Urothelium cell line (cell line): Measurements from ENCODE around the gene SEC31A.
A peak's percentile ranks its signal among the peaks of the same experiment; 100 is the strongest.
"Not testable (repeated sequence)": the region's sequence is repeated elsewhere in the genome, so short reads cannot be mapped to it uniquely, and the experiment has no call there.

Experiments used
- DNase-seq: peaks from one replicate; pipeline ENCODE4 v3.0.0; 2011; ENCODE audit warnings: low spot score, mixed read lengths
- FAIRE-seq: peaks from 2 replicates; lab custom pipeline; 2011; peaks lifted over from hg19 to GRCh38; lab: Jason Lieb, UNC

The SEC31A gene

GRCh38 chr4:82898322-82899243 lies 7.6 kb upstream of the SEC31A start:
- no peak for FAIRE-seq
- DNase-seq: no peak

DNA sequence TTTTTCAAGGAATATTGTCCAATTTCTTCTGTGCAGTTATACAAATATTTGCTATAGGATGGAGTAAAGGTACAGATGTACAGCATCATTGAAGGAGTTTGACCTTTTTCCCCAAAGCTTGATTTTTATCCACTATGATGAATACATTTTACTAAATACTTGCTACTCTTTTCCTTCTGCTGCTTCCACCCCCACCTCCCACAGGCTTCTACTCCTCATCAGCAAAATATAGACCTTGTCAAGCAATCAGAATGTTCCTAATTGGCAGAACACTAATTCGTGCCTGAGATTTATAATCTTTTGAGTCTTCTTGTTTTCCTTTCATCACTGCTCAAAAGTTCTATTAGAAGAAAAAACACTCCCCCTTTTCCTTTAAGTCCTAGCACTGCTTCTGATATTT lies 5.8 kb upstream of the SEC31A start:
- FAIRE-seq (no peak), DNase-seq (no peak)

DNA sequence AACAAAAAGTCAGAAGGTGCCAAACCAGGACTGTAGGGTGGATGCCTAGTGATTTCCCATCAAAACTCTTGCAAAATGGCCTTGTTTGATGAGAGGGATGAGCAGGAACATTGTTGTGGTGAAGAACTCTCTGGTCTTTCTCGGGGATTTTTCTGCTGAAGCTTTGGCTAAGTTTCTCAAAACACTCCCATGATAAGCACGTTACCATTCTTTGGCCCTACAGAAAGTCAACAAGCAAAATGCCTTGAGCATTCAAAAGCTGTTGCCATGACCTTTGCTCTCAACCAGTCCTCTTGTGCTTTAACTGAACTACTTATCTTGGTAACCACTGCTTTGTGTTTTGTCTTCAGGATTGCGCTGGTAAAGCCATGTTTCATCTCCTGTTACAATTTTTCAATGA lies 3.0 kb upstream of the SEC31A start:
- DNase-seq (no peak), FAIRE-seq (no peak)

DNA sequence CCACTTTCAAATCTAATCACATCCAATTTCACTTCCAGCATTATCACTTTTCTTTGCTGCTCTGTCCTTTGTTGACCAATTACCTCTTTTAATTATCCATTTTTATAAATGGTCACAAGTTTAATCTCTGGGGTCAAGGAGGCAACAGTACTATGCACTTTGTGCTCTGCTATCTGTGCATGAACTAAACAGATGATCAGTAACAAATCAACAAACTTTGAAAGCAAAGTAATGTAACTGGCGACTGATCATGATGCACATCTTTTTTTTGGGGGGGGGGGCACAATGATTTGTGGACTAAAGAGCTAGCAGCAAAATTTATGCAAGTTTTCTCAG lies 1.5 kb upstream of the SEC31A start:
- DNase-seq (no peak), FAIRE-seq (no peak)

DNA sequence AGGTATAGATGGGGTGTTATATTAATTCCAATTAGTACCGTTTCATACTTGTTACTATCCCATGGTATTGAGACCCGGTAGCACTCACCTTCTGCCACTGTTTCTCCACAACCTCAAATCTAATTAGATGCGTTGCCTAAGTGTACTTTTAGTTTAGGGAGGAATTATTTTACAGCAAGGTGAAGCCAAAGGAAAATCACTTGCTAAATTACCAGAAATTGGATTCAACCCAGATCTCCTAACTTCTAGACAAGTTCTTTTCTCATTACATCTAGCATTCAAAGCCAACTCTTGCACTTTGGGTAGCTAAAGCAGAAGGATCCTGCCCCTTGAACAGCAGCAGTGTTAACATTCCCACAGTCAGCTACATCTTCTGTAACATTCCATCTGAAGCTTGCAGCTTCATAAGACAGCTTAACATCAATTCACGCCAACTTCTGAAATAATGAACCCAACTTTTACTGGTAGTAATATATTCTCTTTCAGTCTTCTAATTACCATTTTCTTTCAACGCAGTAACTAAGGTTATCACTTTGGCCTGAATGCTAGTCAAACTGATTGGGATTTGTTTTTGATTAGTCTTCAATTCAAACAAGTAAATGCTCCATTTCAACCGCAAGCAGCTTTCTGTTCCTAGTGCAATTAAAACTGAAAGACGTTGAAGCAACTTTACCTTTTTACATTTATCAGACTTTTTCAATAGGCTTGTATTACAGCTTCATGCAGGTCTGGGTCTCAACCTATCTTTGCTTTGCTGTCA lies 934 bp upstream of the SEC31A start:
- no peak for DNase-seq
- FAIRE-seq: no peak

DNA sequence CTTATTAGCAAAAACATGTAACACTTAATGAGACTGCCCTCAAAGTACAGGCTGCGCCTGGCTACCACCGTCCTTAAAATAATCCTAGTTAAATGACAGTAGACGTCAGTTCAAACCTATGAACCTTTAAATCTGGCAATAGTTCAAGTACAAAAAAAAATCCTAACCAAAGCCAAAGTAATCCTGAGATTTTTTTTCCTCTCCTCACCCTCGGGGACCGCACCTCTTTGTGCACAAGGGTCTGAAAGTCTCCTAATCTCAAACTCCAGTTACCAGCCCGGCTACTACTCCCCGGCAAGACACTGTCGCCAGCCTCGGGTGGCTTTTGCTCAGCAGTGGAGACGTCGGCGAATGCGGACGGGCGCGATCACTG lies 439 bp downstream of the SEC31A start:
- FAIRE-seq (no peak), DNase-seq (no peak)

DNA sequence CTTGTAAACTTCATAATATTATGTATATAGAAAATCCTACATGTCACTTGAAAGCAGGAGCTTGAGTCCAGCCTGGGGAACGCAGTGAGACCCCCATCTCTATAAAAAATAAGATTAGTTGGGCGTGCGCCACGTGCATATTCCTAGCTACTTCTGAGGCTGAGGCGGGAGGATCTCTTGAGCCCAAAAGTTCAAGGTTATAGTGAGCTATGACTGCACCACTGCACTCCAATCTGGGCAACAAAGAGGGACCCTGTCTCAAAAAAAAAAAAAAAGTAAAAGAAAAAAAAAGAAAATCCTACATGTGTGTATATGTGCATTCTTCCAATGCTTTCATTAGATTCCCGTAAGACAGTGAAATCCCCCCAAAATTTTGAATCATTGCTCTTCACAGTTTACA lies 1.7 kb downstream of the SEC31A start:
- no peak for FAIRE-seq

DNA sequence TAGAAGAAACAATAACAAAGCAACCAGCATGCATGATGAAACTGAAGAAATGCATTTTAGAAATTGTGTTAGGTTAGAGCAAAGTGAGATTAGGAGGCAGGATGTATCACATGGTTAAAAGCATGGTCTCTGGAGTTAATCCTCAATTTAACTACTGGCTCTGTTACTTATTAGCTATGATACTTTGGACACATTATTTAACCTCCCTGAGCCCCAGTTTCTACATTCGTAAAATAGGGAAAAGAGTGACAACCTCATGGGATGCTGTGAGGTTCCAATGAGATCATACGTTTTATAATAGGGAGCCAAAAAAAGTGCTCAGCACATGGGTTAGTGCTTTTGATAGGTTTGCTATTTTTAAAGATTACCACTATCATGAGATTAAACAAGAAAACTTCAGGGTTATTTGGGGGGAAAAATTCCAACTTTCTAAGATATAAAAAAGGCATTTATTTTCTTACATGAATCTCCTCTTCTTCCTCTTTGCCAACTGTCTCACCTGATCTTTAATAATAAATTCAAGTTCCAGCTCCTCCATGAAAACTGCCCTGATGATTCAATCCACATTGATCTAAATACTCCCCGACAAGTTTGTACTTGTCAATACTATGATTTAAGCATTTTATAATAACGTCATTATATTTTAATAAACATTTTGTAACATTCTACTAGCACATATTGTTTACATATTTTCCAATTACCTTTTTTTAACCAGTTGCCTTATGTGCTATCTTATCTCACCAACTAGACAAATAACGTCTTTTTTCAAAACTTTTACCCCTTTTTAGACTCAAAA lies 4.6 kb downstream of the SEC31A start:
- FAIRE-seq (no peak), DNase-seq (no peak)

More for the DNA sequence above, 1.7 kb downstream of the SEC31A start:
- DNase-seq: no peak

DNA sequence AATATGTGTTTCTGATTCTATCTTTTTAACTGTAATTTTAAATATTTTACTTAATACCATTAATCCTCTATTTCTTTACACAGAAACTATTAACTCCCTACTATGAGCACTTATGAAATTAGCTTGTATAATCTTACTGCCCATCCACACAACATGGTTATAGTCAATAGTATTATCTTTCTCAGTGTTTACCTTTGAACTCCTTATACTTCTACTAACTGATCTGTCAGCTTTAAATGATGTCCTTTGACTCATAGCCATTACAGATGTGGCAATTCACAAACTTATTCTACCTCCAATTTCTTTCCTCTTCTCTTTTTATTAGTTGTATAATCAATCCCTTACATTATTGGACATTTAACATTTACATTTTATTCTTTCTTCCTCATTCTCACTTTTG lies 5.5 kb downstream of the SEC31A start:
- DNase-seq: no peak
- no peak for FAIRE-seq

- no peak for FAIRE-seq
- no peak for DNase-seq
Observed at GRCh38 chr4:82868572-82868971, 22.4 kb downstream of the SEC31A start.

DNA sequence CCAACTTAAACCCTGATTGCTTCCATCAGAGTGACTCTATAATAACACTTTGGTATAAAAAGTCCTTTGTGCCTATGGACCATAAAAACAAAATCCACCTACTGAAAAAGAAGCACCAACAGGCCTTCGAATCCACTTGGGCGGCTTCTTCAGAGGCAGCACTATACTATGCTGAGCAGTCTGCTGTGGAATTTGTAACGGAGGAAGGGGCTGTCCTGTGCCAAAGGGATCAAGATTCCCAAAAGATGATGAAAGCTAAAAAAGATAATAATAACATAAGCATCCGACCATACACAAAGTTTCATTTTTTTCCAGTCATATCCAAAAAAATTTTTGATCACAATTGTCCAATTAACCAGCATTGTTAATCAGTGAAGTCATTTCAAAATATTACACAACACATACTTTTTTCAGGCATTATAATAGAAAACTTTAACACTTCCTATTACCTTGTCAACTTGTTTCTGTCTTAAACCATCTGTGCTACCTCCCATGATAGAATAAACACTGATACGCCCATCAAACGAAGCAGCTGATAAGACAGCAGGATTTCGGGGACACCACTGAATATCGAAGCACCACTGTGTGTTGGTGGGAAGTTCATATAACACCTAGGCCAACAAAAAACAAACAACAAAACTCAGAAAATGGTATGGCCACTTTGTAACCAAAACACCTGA lies 24.1 kb downstream of the SEC31A start:
- FAIRE-seq (no peak), DNase-seq (no peak)

DNA sequence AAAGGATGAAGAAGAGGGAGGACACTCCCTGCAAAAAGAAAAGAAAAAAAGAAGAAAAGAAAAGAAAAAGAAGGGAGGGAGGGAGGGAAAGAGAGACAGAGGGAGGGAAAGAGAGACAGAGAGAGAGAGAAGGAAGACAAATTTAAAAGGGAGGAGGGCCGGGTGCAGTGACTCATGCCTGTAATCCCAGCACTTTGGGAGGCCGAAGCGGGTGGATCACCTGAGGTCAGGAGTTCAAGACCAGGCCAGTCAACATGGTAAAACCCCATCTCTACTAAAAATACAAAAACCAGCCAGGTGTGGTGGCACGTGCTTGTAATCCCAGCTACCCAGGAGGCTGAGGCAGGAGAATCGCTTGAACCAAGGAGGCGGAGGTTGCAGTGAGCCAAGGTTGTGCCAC lies 24.9 kb downstream of the SEC31A start:
- not testable (repeated sequence) for DNase-seq

DNA sequence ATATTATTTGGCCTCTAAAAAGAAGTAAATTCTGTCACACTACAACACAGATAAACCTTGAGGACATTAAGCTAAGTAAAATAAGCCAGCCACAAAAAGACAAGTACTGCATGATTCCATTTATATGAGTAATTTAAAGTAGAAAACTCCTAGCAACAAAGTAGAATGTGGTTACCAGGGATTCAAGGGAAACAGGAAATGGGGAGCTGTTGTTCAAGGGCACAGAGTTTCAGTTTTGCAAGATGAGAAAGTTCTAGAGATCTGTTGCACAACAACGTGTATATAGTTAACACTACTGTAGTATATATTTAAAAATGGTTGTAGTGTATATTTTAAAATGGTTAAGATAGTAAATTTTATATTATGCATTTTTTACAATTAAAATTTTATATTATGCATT lies 25.4 kb downstream of the SEC31A start:
- DNase-seq (no peak), FAIRE-seq (no peak)

More for the DNA sequence above, 24.9 kb downstream of the SEC31A start:
- FAIRE-seq: not testable (repeated sequence)

DNA sequence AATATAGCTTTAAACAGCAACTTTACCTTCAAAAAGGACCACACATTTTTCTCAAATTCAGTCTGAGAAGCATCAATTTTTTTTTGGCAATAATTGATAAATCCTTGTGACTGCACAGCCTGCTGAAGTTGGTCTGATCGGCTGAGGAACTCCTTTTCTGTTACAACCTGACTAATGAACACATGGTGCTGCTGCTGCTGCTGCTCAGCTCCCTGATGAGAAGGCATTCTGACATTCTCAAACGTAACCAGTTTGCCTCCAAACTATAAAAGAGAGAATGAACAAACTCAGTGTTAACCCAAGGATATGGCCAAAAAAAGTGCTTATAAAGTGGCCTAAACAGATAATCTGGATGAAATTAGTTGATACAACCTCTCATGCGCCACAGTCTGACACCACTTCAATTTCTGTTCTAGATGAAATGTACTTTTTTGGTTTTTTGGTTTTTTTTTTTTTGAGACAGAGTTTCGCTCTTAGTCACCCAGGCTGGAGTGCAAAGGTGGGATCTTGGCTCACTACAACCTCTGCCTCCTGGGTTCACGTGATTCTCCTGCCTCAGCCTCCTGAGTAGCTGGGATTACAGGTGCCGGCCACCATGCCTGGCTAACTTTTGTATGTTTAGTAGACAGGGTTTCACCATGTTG lies 26.5 kb downstream of the SEC31A start:
- DNase-seq (no peak), FAIRE-seq (no peak)

- DNase-seq (no peak), FAIRE-seq (no peak)
Observed at GRCh38 chr4:82861529-82861928, 29.4 kb downstream of the SEC31A start.

DNA sequence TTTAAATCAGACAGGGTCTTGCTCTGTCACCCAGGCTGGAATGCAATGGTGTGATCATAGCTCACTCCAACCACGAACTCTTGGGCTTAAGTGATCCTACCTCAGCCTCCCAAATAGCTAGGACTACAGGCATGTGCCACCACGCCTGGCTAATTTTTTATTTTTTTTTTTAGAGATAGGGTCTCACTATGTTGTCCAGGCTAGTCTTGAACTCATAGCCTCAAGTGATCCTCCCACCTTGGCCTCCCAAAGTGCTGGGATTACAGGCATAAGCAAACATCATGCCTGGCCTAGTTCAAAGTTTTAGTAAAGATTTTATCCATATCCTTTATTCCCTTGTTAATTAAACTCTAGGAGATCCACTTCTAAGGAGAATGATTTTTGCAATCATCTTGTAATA lies 30.5 kb downstream of the SEC31A start:
- not testable (repeated sequence) for DNase-seq, FAIRE-seq

DNA sequence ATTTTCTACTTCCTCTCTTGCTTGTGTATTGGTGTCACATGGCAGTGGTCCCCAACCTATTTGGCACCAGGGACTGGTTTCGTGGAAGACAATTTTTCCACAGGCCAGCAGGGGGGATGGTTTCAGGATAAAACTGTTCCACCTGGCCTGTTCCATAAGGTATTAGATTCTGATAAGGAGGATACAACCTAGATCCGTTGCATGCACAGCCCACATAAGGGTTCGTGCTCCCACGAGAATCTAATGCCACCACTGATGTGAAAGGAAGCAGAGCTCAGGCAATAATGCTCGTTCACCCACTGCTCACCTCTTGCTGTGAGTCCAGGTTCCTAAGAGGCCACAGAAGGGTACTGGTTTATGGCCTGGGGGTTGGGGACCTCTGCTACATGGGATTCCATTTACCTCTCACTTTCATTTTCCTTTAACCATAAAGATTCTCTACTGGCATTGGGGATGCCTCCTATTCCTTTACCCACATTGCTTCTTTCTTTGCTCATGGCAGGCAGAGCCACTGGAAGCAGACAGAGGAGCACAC lies 38.1 kb downstream of the SEC31A start:
- FAIRE-seq (no peak), DNase-seq (no peak)

DNA sequence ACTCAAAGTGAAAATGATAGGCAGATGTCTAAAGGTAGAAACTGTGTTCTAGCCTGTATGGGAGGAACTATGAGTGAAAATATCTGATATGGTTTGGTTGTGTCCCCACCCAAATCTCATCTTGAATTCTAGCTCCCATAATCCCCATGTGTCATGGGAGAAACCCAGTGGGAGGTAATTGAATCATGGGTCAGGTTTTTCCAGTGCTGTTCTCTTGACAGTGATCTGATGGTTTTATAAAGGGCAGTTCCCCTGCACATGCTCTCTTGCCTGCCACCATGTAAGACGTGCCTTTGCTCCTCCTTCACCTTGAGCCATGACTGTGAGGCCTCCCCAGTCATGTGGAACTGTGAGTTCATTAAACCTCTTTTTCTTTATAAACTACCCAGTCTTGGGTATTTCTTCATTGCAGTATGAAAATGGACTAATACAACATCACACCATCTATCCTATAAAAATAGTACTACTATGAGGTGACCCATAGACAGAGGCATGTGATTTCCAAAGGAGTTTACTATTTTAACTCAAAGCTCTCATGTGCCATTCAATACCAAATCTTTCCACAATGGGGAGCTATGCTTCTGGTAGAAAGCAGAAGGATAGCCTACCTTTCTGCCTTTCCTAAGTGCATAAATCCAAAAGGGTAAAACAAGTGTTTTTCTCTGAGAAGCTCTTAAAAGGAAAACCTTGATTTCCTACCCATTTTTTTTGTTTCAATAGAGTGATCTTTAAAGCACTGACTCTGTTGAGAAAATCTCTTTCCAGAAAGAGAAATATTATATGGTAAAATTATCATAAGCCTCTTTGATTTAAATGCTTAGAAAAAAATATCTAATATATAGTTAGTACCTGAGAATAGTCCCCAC lies 38.8 kb downstream of the SEC31A start:
- no peak for FAIRE-seq
- DNase-seq: peak; percentile 14

- DNase-seq (no peak), FAIRE-seq (no peak)
Observed at GRCh38 chr4:82851318-82851717, 39.6 kb downstream of the SEC31A start.
